ENCODE data around the gene S100PBP.

S100PBP gene

DNA sequence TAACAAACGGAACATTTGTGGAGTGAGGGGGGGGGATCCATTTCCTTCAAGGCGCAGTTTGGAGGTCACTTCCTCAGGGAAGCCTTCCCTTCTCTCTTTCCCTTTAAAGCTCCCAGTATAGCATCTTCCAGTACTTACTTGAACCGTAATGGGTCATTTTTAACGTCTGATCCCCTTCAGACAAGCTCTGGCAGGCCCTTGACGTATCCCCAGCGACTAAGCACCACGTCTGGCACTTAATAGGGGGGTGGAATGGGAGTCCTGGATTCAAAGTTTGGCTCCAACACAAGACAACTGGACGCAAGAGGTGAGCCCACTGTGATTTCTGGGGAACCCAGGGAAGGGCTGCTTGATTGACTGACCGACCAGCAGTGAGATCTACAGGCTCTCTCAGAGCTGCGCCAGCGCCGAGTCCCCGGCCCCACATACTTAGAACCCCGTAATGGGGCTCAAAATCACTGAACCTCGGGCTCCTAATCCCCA, 736 bp upstream of the S100PBP start:
- TF ChIP-seq, protein P1, sequence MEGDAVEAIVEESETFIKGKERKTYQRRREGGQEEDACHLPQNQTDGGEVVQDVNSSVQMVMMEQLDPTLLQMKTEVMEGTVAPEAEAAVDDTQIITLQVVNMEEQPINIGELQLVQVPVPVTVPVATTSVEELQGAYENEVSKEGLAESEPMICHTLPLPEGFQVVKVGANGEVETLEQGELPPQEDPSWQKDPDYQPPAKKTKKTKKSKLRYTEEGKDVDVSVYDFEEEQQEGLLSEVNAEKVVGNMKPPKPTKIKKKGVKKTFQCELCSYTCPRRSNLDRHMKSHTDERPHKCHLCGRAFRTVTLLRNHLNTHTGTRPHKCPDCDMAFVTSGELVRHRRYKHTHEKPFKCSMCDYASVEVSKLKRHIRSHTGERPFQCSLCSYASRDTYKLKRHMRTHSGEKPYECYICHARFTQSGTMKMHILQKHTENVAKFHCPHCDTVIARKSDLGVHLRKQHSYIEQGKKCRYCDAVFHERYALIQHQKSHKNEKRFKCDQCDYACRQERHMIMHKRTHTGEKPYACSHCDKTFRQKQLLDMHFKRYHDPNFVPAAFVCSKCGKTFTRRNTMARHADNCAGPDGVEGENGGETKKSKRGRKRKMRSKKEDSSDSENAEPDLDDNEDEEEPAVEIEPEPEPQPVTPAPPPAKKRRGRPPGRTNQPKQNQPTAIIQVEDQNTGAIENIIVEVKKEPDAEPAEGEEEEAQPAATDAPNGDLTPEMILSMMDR (IDR thresholded peaks at IDR 0.05) = no peak
- peak overlapping the region; percentile 90 to 99 for H3K27ac ChIP-seq
- no peak for DNase-seq (ENCODE audit: low spot score)
- H3K4me3 ChIP-seq = peak overlapping the region; percentile 98

DNA sequence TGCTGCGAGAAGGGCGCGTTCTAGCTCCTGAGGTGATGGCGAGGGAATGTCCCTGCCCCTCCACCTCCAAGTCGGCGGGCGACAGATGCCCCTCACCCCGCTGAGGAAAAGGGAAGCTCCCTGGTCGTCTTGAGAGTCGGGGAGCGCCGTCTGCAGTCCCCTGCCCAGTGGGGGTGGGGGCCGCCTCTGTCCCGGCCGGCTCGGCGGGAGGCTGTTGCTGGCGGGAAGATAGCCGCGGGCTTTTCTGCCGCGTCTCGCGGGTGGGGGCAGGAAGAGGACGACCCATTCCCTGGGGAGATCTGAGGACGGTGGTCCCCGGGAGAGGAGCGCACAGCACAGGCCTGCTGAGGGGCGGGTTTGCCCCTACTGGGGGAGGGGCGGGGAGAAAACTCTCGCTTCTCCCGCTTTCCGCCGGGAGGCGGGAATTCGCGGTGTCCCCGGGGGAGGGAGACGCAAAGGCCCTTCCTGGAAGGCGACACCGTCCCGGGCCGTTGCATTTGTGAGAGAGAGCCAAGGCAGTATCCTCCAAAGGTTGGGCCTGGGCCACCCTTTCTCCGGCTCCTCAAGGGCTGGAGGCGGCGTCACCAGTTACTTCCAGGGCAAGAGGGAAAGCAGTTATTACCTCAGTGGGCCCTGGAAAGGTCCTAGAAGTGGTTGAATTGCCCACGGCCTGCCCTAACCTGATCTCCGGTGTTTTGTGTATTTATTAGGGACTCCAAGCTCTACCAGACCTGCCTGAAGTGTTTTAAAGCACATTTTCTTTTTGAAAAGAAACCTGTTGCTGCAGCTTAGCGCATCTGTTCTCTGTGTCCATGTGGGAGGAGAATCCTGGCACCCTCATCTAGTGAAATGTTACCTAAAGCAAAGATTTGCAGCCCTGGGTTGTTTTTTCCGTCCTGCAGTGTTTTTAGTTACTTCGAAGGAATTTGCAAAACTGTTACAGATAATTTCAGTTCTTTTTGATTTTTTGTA, 648 bp downstream of the S100PBP start:
- TF ChIP-seq, protein P1 (IDR thresholded peaks at IDR 0.05) = no peak
- H3K4me3 ChIP-seq = peak overlapping the region; percentile 98
- DNase-seq (ENCODE audit: low spot score) = peak; percentile 88
- peak overlapping the region; percentile 90 to 99 for H3K27ac ChIP-seq

DNA sequence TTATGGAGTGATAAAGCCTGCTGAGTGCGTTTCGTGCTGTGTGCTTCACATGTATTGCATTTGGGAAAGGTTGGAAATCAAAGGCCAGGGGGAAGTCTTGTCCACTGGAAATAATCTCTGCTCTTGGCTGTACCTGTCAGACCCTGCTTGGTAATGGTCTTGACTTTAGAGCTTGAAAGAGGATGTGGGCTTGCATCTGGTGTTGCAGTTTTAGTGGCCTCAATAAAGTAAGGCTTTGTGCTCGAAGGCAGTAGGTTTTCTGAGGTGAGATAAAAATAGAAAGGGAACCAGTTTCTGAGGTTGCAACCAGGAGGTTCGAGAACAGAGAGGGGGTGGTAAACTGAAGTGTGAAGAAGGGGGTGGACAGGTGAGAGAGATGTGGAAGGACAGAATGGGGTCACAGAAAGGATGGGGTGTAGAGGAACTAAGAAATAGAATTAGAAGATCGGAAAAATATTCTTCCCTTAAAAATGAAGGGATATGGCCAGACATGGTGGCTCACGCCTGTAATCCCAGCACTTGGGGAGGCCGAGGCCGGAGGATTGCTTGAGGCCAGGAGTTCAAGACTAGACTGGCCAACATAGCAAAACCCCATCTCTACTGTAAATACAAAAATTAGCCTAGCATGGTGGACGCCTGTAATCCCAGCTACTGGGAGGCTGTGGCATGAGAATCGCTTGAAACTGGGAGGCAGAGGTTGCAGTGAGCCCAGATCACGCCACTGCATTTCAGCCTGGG, 1.5 kb downstream of the S100PBP start:
- no peak overlapping the region for H3K27ac ChIP-seq
- peak overlapping the region; percentile 98 for H3K4me3 ChIP-seq
- no peak for DNase-seq (ENCODE audit: low spot score)
- TF ChIP-seq, protein P1 (IDR thresholded peaks at IDR 0.05) = no peak

DNA sequence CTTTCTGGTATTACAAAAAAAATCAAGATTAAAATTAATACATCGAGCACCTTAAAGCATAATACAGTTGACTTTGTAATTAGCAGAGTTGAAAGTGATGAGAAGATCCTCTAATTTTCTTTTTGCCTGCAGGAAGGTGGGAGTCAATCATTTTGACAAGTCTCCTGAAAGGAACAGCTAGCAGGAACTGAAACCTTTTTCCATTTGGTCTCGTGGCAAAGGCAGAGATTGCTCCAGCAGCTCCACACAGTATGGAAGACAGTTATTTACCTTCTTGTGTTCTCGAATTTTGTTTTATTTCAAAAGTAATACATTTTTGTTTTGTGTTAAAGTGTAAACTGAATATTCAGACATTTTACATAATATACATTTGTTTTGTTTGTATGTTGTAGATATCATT, 7.7 kb downstream of the S100PBP start:
- TF ChIP-seq, protein P1 (IDR thresholded peaks at IDR 0.05) = no peak
- no peak for DNase-seq (ENCODE audit: low spot score)
- H3K27ac ChIP-seq = no peak overlapping the region
- H3K4me3 ChIP-seq = no peak overlapping the region

DNA sequence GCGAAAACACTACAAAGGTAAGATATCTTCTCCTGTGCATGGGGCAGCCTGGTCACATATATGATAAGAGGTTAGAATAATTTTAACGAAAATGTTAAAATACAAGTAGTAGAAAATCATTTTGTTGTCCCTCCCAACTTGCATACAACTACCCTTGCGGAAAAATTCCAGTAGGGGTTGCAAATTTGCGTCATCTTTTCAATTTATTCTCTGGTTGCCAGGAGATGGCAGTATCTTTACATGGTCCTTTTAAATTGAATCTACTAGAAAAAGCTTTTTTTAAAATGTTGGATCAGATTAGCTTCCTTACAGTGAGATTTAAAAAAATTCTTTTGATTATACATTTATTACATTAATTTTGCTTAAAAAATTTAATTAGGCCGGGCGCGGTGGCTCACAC, 10.9 kb downstream of the S100PBP start:
- DNase-seq (ENCODE audit: low spot score) = no peak
- H3K27ac ChIP-seq = no peak overlapping the region
- TF ChIP-seq, protein P1 (IDR thresholded peaks at IDR 0.05) = no peak
- no peak overlapping the region for H3K4me3 ChIP-seq

DNA sequence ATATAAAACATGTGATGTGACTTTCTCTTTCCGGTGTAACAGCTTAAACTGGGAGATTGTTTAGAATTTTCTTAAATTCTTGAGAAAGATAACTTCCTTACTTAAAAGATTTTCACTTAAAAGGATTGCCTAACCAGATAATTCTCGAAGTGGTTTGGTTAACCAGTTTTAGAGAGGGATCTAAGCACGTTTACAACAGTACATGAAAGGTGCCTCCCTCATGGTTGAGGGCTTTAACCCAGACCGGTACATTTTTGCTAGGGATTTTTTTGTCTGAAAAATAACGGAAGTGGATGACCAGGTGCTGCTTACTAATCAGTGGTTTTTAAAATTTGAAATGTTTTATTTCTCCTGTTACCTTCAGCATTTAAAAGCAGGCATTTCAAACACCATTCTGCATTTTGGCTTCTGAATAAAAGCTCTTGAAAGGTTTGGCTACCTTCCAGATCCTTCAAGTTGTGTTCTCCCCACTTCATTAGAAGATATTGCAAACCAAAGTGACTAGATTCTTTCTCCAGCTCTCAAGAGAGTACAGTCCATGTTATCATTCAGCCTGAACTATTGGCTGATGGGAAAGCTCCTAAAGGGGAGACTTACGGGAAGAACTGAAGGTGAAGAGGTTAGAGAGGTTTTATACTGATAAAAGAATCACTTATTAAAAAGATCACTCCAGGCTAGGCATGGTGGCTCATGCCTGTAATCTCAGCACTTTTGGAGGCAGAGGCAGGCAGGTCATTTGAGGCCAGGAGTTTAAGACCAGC, 12.8 kb downstream of the S100PBP start:
- Histone ChIP-seq H3K4me3 (no peak overlapping the region), H3K27ac (no peak overlapping the region)
- TF ChIP-seq, protein P1 (IDR thresholded peaks at IDR 0.05) = no peak
- no peak for DNase-seq (ENCODE audit: low spot score)

Measured in coronary artery (tissue), 2 donors.